HEK293 (cell line): ENCODE results near the gene RUNX1.

ENCODE experiments used
- CTCF ChIA-PET: fragments of 350-600 bp; formaldehyde crosslinking; extraction: SDS; loops from one replicate; lab custom pipeline; 2021; ENCODE audit warnings: antibody characterized with exemption; lab: Yijun Ruan, JAX
- POLR2A ChIA-PET: fragments of 300-600 bp; formaldehyde crosslinking; extraction: SDS; loops from one replicate; lab custom pipeline; 2020; ENCODE audit warnings: antibody characterized with exemption, inconsistent platforms; lab: Yijun Ruan, JAX
- H3K27ac ChIP-seq: fragments of 200-500 bp; sonication (Bioruptor generic); 2 replicates; pipeline ENCODE4 v1.5.1; 2014; ENCODE audit warnings: low read depth, low read length, control low read depth, inconsistent platforms; ENCODE audit errors: extremely low read depth
- H3K36me3 ChIP-seq, 2 experiments: fragments of 200-500 bp in 1 of 2; sonication (Bioruptor generic) in 1 of 2; 1 replicate in 1 of 2; 2 replicates in 1 of 2; pipeline ENCODE4 v1.5.1; 2014 to 2017; ENCODE audit warnings: inconsistent platforms in 2 of 2, low read length in 2 of 2; ENCODE audit not compliant: control insufficient read depth in 2 of 2, insufficient read depth in 1 of 2
- H3K4me1 ChIP-seq: fragments of 200-500 bp; sonication (Bioruptor generic); 2 replicates; pipeline ENCODE4 v1.5.1; 2014; ENCODE audit warnings: mild to moderate bottlenecking, low read length, inconsistent platforms; ENCODE audit not compliant: control insufficient read depth, insufficient read depth
- H3K4me3 ChIP-seq: 2 replicates; pipeline ENCODE4 v1.5.1; 2011; ENCODE audit warnings: low read depth, mild to moderate bottlenecking, control low read depth, low read length, moderate library complexity
- H3K9me3 ChIP-seq: fragments of 200-500 bp; sonication (Bioruptor generic); 2 replicates; pipeline ENCODE4 v1.5.1; 2014; ENCODE audit warnings: low read depth, low read length, inconsistent platforms; ENCODE audit not compliant: control insufficient read depth, insufficient read depth
- BCL11B ChIP-seq: fragments of 450-650 bp; formaldehyde crosslinking; IDR thresholded peaks from 2 replicates; pipeline ENCODE4 v1.5.1; 2016; ENCODE audit warnings: low read depth, missing biosample characterization, missing genetic modification characterization
- CTCF ChIP-seq: fragments of 450-650 bp; formaldehyde crosslinking; IDR thresholded peaks from 2 replicates; pipeline ENCODE4 v1.5.1; 2016; ENCODE audit warnings: missing biosample characterization, missing genetic modification characterization
- ELK4 ChIP-seq: IDR thresholded peaks from 2 replicates; pipeline ENCODE4 v1.6.1; 2011; ENCODE audit warnings: mild to moderate bottlenecking, low read depth, low read length, borderline replicate concordance
- GLIS2 ChIP-seq: fragments of 450-650 bp; formaldehyde crosslinking; IDR thresholded peaks from 2 replicates; pipeline ENCODE4 v1.5.1; 2016; ENCODE audit warnings: missing biosample characterization, missing genetic modification characterization
- RBAK ChIP-seq: fragments of 450-650 bp; formaldehyde crosslinking; IDR thresholded peaks from 2 replicates; pipeline ENCODE4 v1.5.1; 2016; ENCODE audit warnings: missing biosample characterization, missing genetic modification characterization
- ZBTB20 ChIP-seq: fragments of 450-650 bp; formaldehyde crosslinking; IDR thresholded peaks from 2 replicates; pipeline ENCODE4 v1.5.1; 2016; ENCODE audit warnings: missing biosample characterization, missing genetic modification characterization
- ZBTB44 ChIP-seq: fragments of 450-650 bp; IDR thresholded peaks from 2 replicates; pipeline ENCODE4 v1.5.1; 2018; ENCODE audit warnings: missing biosample characterization, mild to moderate bottlenecking, missing genetic modification characterization
- ZBTB8A ChIP-seq: fragments of 450-650 bp; formaldehyde crosslinking; IDR thresholded peaks from 2 replicates; pipeline ENCODE4 v1.5.1; 2016; ENCODE audit warnings: missing biosample characterization, missing genetic modification characterization
- ZNF157 ChIP-seq: fragments of 450-650 bp; formaldehyde crosslinking; IDR thresholded peaks from 2 replicates; pipeline ENCODE4 v1.5.1; 2016; ENCODE audit warnings: missing biosample characterization, missing genetic modification characterization
- ZNF169 ChIP-seq: fragments of 450-650 bp; formaldehyde crosslinking; IDR thresholded peaks from 2 replicates; pipeline ENCODE4 v1.5.1; 2016; ENCODE audit warnings: missing biosample characterization, missing genetic modification characterization
- ZNF174 ChIP-seq: fragments of 450-650 bp; formaldehyde crosslinking; IDR thresholded peaks from 2 replicates; pipeline ENCODE4 v1.5.0; 2017; ENCODE audit warnings: missing biosample characterization, mild to moderate bottlenecking, missing genetic modification characterization
- ZNF24 ChIP-seq: fragments of 450-650 bp; formaldehyde crosslinking; IDR thresholded peaks from 2 replicates; pipeline ENCODE4 v1.5.1; 2016; ENCODE audit warnings: missing biosample characterization, missing genetic modification characterization
- ZNF37A ChIP-seq: fragments of 450-650 bp; IDR thresholded peaks from 2 replicates; pipeline ENCODE4 v1.5.1; 2018; ENCODE audit warnings: missing biosample characterization, missing genetic modification characterization
- ZNF391 ChIP-seq: fragments of 450-650 bp; formaldehyde crosslinking; IDR thresholded peaks from 2 replicates; pipeline ENCODE4 v1.5.1; 2016; ENCODE audit warnings: low read depth, missing biosample characterization, missing genetic modification characterization, borderline replicate concordance
- ZNF433 ChIP-seq: fragments of 450-650 bp; formaldehyde crosslinking; IDR thresholded peaks from 2 replicates; pipeline ENCODE4 v1.5.1; 2016; ENCODE audit warnings: missing biosample characterization, missing genetic modification characterization, low read depth
- ZNF521 ChIP-seq: fragments of 450-650 bp; formaldehyde crosslinking; IDR thresholded peaks from 2 replicates; pipeline ENCODE4 v1.5.1; 2017; ENCODE audit warnings: missing biosample characterization, mild to moderate bottlenecking, missing genetic modification characterization
- ZNF549 ChIP-seq: fragments of 450-650 bp; IDR thresholded peaks from 2 replicates; pipeline ENCODE4 v1.5.1; 2018; ENCODE audit warnings: missing biosample characterization, missing genetic modification characterization, mild to moderate bottlenecking, inconsistent platforms, moderate library complexity
- ZNF561 ChIP-seq: fragments of 450-650 bp; IDR thresholded peaks from 2 replicates; pipeline ENCODE4 v1.5.1; 2018; ENCODE audit warnings: missing biosample characterization, missing genetic modification characterization, borderline replicate concordance
- ZNF600 ChIP-seq: fragments of 450-650 bp; formaldehyde crosslinking; IDR thresholded peaks from 2 replicates; pipeline ENCODE4 v1.5.1; 2016; ENCODE audit warnings: missing biosample characterization, missing genetic modification characterization
- ZNF629 ChIP-seq: fragments of 450-650 bp; formaldehyde crosslinking; IDR thresholded peaks from 2 replicates; pipeline ENCODE4 v1.5.1; 2017; ENCODE audit warnings: missing biosample characterization, missing genetic modification characterization
- ZNF654 ChIP-seq: fragments of 450-650 bp; formaldehyde crosslinking; IDR thresholded peaks from 2 replicates; pipeline ENCODE4 v1.5.1; 2016; ENCODE audit warnings: low read depth, missing biosample characterization, missing genetic modification characterization
- ZNF660 ChIP-seq: fragments of 450-650 bp; IDR thresholded peaks from 2 replicates; pipeline ENCODE4 v1.5.1; 2018; ENCODE audit warnings: missing biosample characterization, mild to moderate bottlenecking, missing genetic modification characterization
- ZNF707 ChIP-seq: fragments of 450-650 bp; formaldehyde crosslinking; IDR thresholded peaks from 2 replicates; pipeline ENCODE4 v1.5.1; 2016; ENCODE audit warnings: missing biosample characterization, missing genetic modification characterization

RUNX1 gene

GRCh38 chr21:34745557-34746255, 303.4 kb downstream of the RUNX1 start (continued):
- TF ChIP-seq ZNF561 (tag by site-specific recombination) (0 out of 2 replicates have a peak, but pooled peaks have one; percentile 43), ZBTB8A (tag by site-specific recombination) (peak; percentile 18; the same call in 1 of the 2 replicates), ZNF169 (tag by site-specific recombination) (no peak), CTCF (tag by site-specific recombination) (peak; percentile 69; the same call in 1 of the 2 replicates), ZNF654 (tag by site-specific recombination) (peak; percentile 88), ZNF521 (tag by site-specific recombination) (no peak), ZNF629 (tag by site-specific recombination) (no peak), ZNF157 (tag by site-specific recombination) (no peak)

GRCh38 chr21:34744801-34745200, 304.3 kb downstream of the RUNX1 start:
- H3K4me3 ChIP-seq: no peak overlapping the region
- POLR2A ChIA-PET: interaction anchor here (1.0 to 1.4 kb wide), 3 partner anchors 101 to 656 kb away, joined by 3 to 45 read pairs (median 5); no protein-coding TSS in a partner anchor
- no peaks in the 10 kb centered on the region for H3K36me3 ChIP-seq
- no peak overlapping the region for H3K27ac ChIP-seq
- H3K4me1 ChIP-seq: no peaks in the 10 kb centered on the region
- no peaks in the 10 kb centered on the region for H3K9me3 ChIP-seq
- CTCF ChIA-PET: interaction anchor here (0.6 to 4.8 kb wide), 37 partner anchors 9 to 1286 kb away, joined by 3 to 40 read pairs (median 7); no protein-coding TSS in a partner anchor
- no peak for TF ChIP-seq RBAK (tag by site-specific recombination)
- no peak for TF ChIP-seq ZBTB20
- no peak for TF ChIP-seq ZNF24 (tag by site-specific recombination)
- no peak for TF ChIP-seq BCL11B
- TF ChIP-seq, all 188 proteins: peak for 0

GRCh38 chr21:34743831-34744230, 305.3 kb downstream of the RUNX1 start:
- ChIA-PET CTCF (interaction anchor here (0.7 to 4.8 kb wide), 11 partner anchors 16 to 1284 kb away, joined by 3 to 40 read pairs (median 4); no protein-coding TSS in a partner anchor), POLR2A (interaction anchor here (0.5 to 1.0 kb wide), 2 partner anchors 120 to 144 kb away, joined by 3 to 6 read pairs; no protein-coding TSS in a partner anchor)
- TF ChIP-seq GLIS2 (tag by site-specific recombination) (no peak), ZNF157 (tag by site-specific recombination) (no peak), ZNF37A (tag by site-specific recombination) (no peak), ZNF654 (tag by site-specific recombination) (no peak), ZBTB8A (tag by site-specific recombination) (no peak), ZNF707 (tag by site-specific recombination) (no peak), BCL11B (no peak), ZNF549 (no peak), ZNF391 (tag by site-specific recombination) (no peak), ZNF433 (tag by site-specific recombination) (no peak), ELK4 (no peak), ZNF174 (no peak), ZNF600 (tag by site-specific recombination) (no peak), ZBTB44 (tag by site-specific recombination) (no peak), CTCF (tag by site-specific recombination) (no peak), ZNF660 (tag by site-specific recombination) (no peak)
- H3K36me3 ChIP-seq: no peaks in the 10 kb centered on the region
- H3K27ac ChIP-seq: no peak overlapping the region
- no peak overlapping the region for H3K4me3 ChIP-seq
- H3K9me3 ChIP-seq: no peaks in the 10 kb centered on the region
- H3K4me1 ChIP-seq: no peaks in the 10 kb centered on the region
